Nephron progenitor cell (in vitro differentiated cells): ENCODE results near the gene FUBP3.

Experiments used
- DNase-seq: peaks from one replicate; pipeline ENCODE4 v3.0.0; 2021
- H3K27ac Mint-ChIP-seq: 2 replicates; pipeline ENCODE4 v1.8.0; 2021; ENCODE audit warnings: mild to moderate bottlenecking, moderate library complexity, mixed read lengths
- H3K27me3 Mint-ChIP-seq: 2 replicates; pipeline ENCODE4 v1.8.0; 2021; ENCODE audit warnings: mild to moderate bottlenecking, low read depth, mixed read lengths; ENCODE audit not compliant: poor library complexity
- H3K36me3 Mint-ChIP-seq: 2 replicates; pipeline ENCODE4 v1.8.0; 2021; ENCODE audit warnings: low read depth, mixed read lengths
- H3K4me1 Mint-ChIP-seq: 2 replicates; pipeline ENCODE4 v1.8.0; 2021; ENCODE audit warnings: mixed read lengths
- H3K4me3 Mint-ChIP-seq: 2 replicates; pipeline ENCODE4 v1.8.0; 2021; ENCODE audit warnings: mild to moderate bottlenecking, moderate library complexity, mixed read lengths
- H3K9me3 Mint-ChIP-seq: 2 replicates; pipeline ENCODE4 v1.8.0; 2021; ENCODE audit warnings: mild to moderate bottlenecking, moderate library complexity, mixed read lengths
- CTCF ChIP-seq: fragments of 200-600 bp; sonication (generic); IDR thresholded peaks from 2 replicates; pipeline ENCODE4 v1.5.0; 2021; ENCODE audit warnings: antibody characterized with exemption

FUBP3 gene

GRCh38 chr9:130593020-130593419 is 13.6 kb downstream of the FUBP3 start:
- Mint-ChIP-seq H3K4me3 (no peak overlapping the region), H3K27me3 (no peaks in the 10 kb centered on the region), H3K9me3 (no peaks in the 10 kb centered on the region), H3K27ac (no peak overlapping the region), H3K36me3 (peaks cover 52% of the 10 kb centered on the region), H3K4me1 (no peaks in the 10 kb centered on the region)
- no peak for DNase-seq
- no peak for TF ChIP-seq CTCF

- no peak for DNase-seq
- peaks cover 65% of the 10 kb centered on the region for H3K36me3 Mint-ChIP-seq
- H3K4me3 Mint-ChIP-seq: no peak overlapping the region
- TF ChIP-seq CTCF: no peak
- H3K4me1 Mint-ChIP-seq: peaks cover 5% of the 10 kb centered on the region
- H3K27me3 Mint-ChIP-seq: no peaks in the 10 kb centered on the region
- no peak overlapping the region for H3K27ac Mint-ChIP-seq
- H3K9me3 Mint-ChIP-seq: no peaks in the 10 kb centered on the region
Measured at GRCh38 chr9:130597228-130597627, 17.9 kb downstream of the FUBP3 start.

- Mint-ChIP-seq H3K27ac (no peak overlapping the region), H3K27me3 (no peaks in the 10 kb centered on the region), H3K36me3 (peaks cover 68% of the 10 kb centered on the region), H3K9me3 (no peaks in the 10 kb centered on the region), H3K4me3 (no peak overlapping the region), H3K4me1 (peaks cover 5% of the 10 kb centered on the region)
- no peak for TF ChIP-seq CTCF
- DNase-seq: no peak
Measured at GRCh38 chr9:130598188-130598587, 18.8 kb downstream of the FUBP3 start.

- H3K9me3 Mint-ChIP-seq: no peaks in the 10 kb centered on the region
- peaks cover 5% of the 10 kb centered on the region for H3K4me1 Mint-ChIP-seq
- H3K36me3 Mint-ChIP-seq: peaks cover 76% of the 10 kb centered on the region
- no peak for DNase-seq
- H3K4me3 Mint-ChIP-seq: no peak overlapping the region
- no peaks in the 10 kb centered on the region for H3K27me3 Mint-ChIP-seq
- peak overlapping the region; percentile 84 for H3K27ac Mint-ChIP-seq
- TF ChIP-seq CTCF: no peak
Measured at GRCh38 chr9:130599625-130600024, 20.2 kb downstream of the FUBP3 start.

GRCh38 chr9:130601100-130601499 is 21.7 kb downstream of the FUBP3 start:
- H3K27ac Mint-ChIP-seq: no peak overlapping the region
- DNase-seq: no peak
- peaks cover 5% of the 10 kb centered on the region for H3K4me1 Mint-ChIP-seq
- no peaks in the 10 kb centered on the region for H3K27me3 Mint-ChIP-seq
- H3K4me3 Mint-ChIP-seq: no peak overlapping the region
- TF ChIP-seq CTCF: no peak
- no peaks in the 10 kb centered on the region for H3K9me3 Mint-ChIP-seq
- peaks cover 75% of the 10 kb centered on the region for H3K36me3 Mint-ChIP-seq

- no peak overlapping the region for H3K27ac Mint-ChIP-seq
- no peaks in the 10 kb centered on the region for H3K27me3 Mint-ChIP-seq
- H3K36me3 Mint-ChIP-seq: peaks cover 54% of the 10 kb centered on the region
- no peaks in the 10 kb centered on the region for H3K9me3 Mint-ChIP-seq
- H3K4me3 Mint-ChIP-seq: no peak overlapping the region
- no peak for TF ChIP-seq CTCF
- H3K4me1 Mint-ChIP-seq: peaks cover 18% of the 10 kb centered on the region
- DNase-seq: no peak
Measured at GRCh38 chr9:130604295-130604694, 24.9 kb downstream of the FUBP3 start.
